GM21381 (cell line): ENCODE measurements around the gene DUSP1.

Source experiments
- ATAC-seq: cut with Tn5 transposase; IDR thresholded peaks from one replicate; pipeline ENCODE4 v1.9.1; 2021; ENCODE audit warnings: mild to moderate bottlenecking, moderate library complexity; ENCODE audit not compliant: unreplicated experiment

The DUSP1 gene

GRCh38 chr5:172745838-172746237 lies 25.2 kb downstream of the DUSP1 start:
- ATAC-seq, result no peak

- ATAC-seq, result no peak
These were observed 25.6 kb downstream of the DUSP1 start for GRCh38 chr5:172745406-172745805.

GRCh38 chr5:172744123-172745104 lies 26.6 kb downstream of the DUSP1 start:
- ATAC-seq, result no peak

GRCh38 chr5:172743112-172743959 lies 27.7 kb downstream of the DUSP1 start:
- no peak for ATAC-seq

- no peak for ATAC-seq
These were observed 29.8 kb downstream of the DUSP1 start for GRCh38 chr5:172741206-172741582.

GRCh38 chr5:172740428-172741205 lies 30.4 kb downstream of the DUSP1 start:
- no peak for ATAC-seq

- no peak for ATAC-seq
These were observed 31.6 kb downstream of the DUSP1 start for GRCh38 chr5:172739375-172739774.

- no peak for ATAC-seq
These were observed 34.4 kb downstream of the DUSP1 start for GRCh38 chr5:172736508-172737135.

GRCh38 chr5:172735141-172735831 lies 35.7 kb downstream of the DUSP1 start:
- ATAC-seq, result no peak

- no peak for ATAC-seq
These were observed 37.0 kb downstream of the DUSP1 start for GRCh38 chr5:172733974-172734346.

- ATAC-seq, result no peak
These were observed 37.6 kb downstream of the DUSP1 start for GRCh38 chr5:172733131-172733973.

GRCh38 chr5:172732201-172732865 lies 38.7 kb downstream of the DUSP1 start:
- no peak for ATAC-seq

- ATAC-seq, result no peak
These were observed 39.3 kb downstream of the DUSP1 start for GRCh38 chr5:172731680-172732074.

- ATAC-seq, result no peak
These were observed 39.9 kb downstream of the DUSP1 start for GRCh38 chr5:172730981-172731679.

GRCh38 chr5:172730222-172730621 lies 40.8 kb downstream of the DUSP1 start:
- ATAC-seq, result no peak

- no peak for ATAC-seq
These were observed 41.4 kb downstream of the DUSP1 start for GRCh38 chr5:172729588-172729987.

- ATAC-seq, result no peak
These were observed 42.3 kb downstream of the DUSP1 start for GRCh38 chr5:172728481-172729241.
